H1 (cell line): ENCODE data around the gene BTBD10. TPM values are rescaled to one million over a fixed set of nuclear protein-coding genes. Genes with fewer than 3 reads are reported as not detected.

ENCODE experiments used
- CTCF ChIA-PET: fragments of 300-600 bp; sonication (Branson Sonifier 250); formaldehyde crosslinking; loops from one replicate; lab custom pipeline; 2021; ENCODE audit not compliant: partially characterized antibody; lab: Charles Lee
- POLR2A ChIA-PET: fragments of 300-600 bp; sonication (Branson Sonifier 250); formaldehyde crosslinking; loops from one replicate; lab custom pipeline; 2021; ENCODE audit warnings: inconsistent platforms; ENCODE audit not compliant: partially characterized antibody; lab: Charles Lee
- DNase-seq, 2 experiments: peaks; one replicate each; pipeline versions ENCODE4 v3.0.0 to v3.0.0-alpha.2; 2010 to 2022; ENCODE audit warnings: low spot score in 2 of 2, low read depth in 1 of 2, mixed read lengths in 1 of 2
- FAIRE-seq: peaks from 2 replicates; lab custom pipeline; 2011; peaks lifted over from hg19 to GRCh38; lab: Jason Lieb, UNC
- H2AFZ ChIP-seq: 2 replicates; pipeline ENCODE4 v1.8.1; 2012; ENCODE audit warnings: low read length, inconsistent platforms
- H2AK5ac ChIP-seq: 2 replicates; pipeline ENCODE4 v1.6.1; 2013; ENCODE audit warnings: low read depth, low read length
- H2BK120ac ChIP-seq: replicated peaks from 2 replicates; pipeline ENCODE3; 2013; ENCODE audit warnings: low read depth, low read length, inconsistent platforms
- H2BK12ac ChIP-seq: 2 replicates; pipeline ENCODE4 v1.6.1; 2013; ENCODE audit warnings: low read depth, low read length
- H2BK15ac ChIP-seq: 2 replicates; pipeline ENCODE4 v1.6.1; 2013; ENCODE audit warnings: low read length
- H2BK20ac ChIP-seq: 2 replicates; pipeline ENCODE4 v1.6.1; 2013; ENCODE audit warnings: low read length
- H2BK5ac ChIP-seq: 2 replicates; pipeline ENCODE4 v1.6.1; 2013; ENCODE audit warnings: low read depth, low read length
- H3K14ac ChIP-seq: 2 replicates; pipeline ENCODE4 v1.6.1; 2013; ENCODE audit warnings: inconsistent platforms; ENCODE audit not compliant: insufficient read length
- H3K18ac ChIP-seq: 2 replicates; pipeline ENCODE4 v1.6.1; 2013; ENCODE audit warnings: low read length; ENCODE audit errors: extremely low read depth
- H3K23ac ChIP-seq: 2 replicates; pipeline ENCODE4 v1.6.1; 2013; ENCODE audit warnings: inconsistent platforms; ENCODE audit not compliant: insufficient read length
- H3K23me2 ChIP-seq: 2 replicates; pipeline ENCODE4 v1.6.1; 2013; ENCODE audit warnings: low read depth, low read length
- H3K27ac ChIP-seq: 2 replicates; pipeline ENCODE4 v1.6.1; 2011; ENCODE audit warnings: low read depth, low read length, inconsistent platforms
- H3K27me3 ChIP-seq, 4 experiments: replicated peaks in 1 of 4; 1 replicate in 1 of 4; 2 replicates in 3 of 4; pipeline versions ENCODE4 v1.6.1 to v1.8.1; 2011 to 2013; ENCODE audit warnings: low read length in 3 of 4, mild to moderate bottlenecking in 3 of 4, inconsistent platforms in 2 of 4, mixed read lengths in 2 of 4, moderate library complexity in 1 of 4; ENCODE audit not compliant: control insufficient read depth in 3 of 4, insufficient read depth in 3 of 4; ENCODE audit errors: extremely low read depth in 1 of 4
- H3K36me3 ChIP-seq, 4 experiments: 2 replicates each; pipeline versions ENCODE4 v1.6.1 to v1.8.1; 2011 to 2013; ENCODE audit warnings: mild to moderate bottlenecking in 4 of 4, low read length in 3 of 4, moderate library complexity in 2 of 4, control low read depth in 1 of 4, inconsistent platforms in 1 of 4; ENCODE audit not compliant: insufficient read depth in 4 of 4, control insufficient read depth in 2 of 4
- H3K4ac ChIP-seq: replicated peaks from 2 replicates; pipeline ENCODE3; 2013; ENCODE audit warnings: low read length, low read depth, mixed read lengths, inconsistent platforms; ENCODE audit not compliant: insufficient read length
- H3K4me1 ChIP-seq, 4 experiments: replicated peaks in 1 of 4; 1 replicate in 1 of 4; 2 replicates in 3 of 4; pipeline versions ENCODE4 v1.6.1 to v1.8.1; 2011 to 2013; ENCODE audit warnings: low read length in 3 of 4, inconsistent platforms in 2 of 4, mixed read lengths in 1 of 4; ENCODE audit not compliant: insufficient read depth in 4 of 4, control insufficient read depth in 3 of 4
- H3K4me2 ChIP-seq, 2 experiments: 2 replicates each; pipeline versions ENCODE4 v1.6.1 to v1.8.1; 2011 to 2013; ENCODE audit warnings: low read depth in 2 of 2, low read length in 2 of 2, control low read depth in 1 of 2, inconsistent platforms in 1 of 2, mild to moderate bottlenecking in 1 of 2; ENCODE audit not compliant: insufficient read depth in 1 of 2
- H3K4me3 ChIP-seq, 4 experiments: fragments of 200-600, 300-600 bp in 1 of 4; sonication (generic), shearing (Covaris generic), sonication (Bioruptor Twin) in 1 of 4; 2 replicates each; pipeline versions ENCODE4 v1.5.1 to v1.8.1; 2011 to 2016; ENCODE audit warnings: low read length in 4 of 4, low read depth in 3 of 4, control low read depth in 2 of 4, inconsistent platforms in 2 of 4, mild to moderate bottlenecking in 2 of 4, mixed read lengths in 1 of 4, moderate library complexity in 1 of 4; ENCODE audit not compliant: insufficient read depth in 2 of 4; ENCODE audit errors: extremely low read depth in 1 of 4
- H3K56ac ChIP-seq: replicated peaks from 2 replicates; pipeline ENCODE3; 2013; ENCODE audit warnings: low read depth, mild to moderate bottlenecking, mixed read lengths, low read length, inconsistent platforms; ENCODE audit not compliant: insufficient read length
- H3K79me1 ChIP-seq: 2 replicates; pipeline ENCODE4 v1.6.1; 2013; ENCODE audit warnings: low read depth, low read length, control low read depth
- H3K79me2 ChIP-seq, 2 experiments: 2 replicates each; pipeline versions ENCODE4 v1.6.1 to v1.8.1; 2012 to 2013; ENCODE audit warnings: low read length in 2 of 2, mild to moderate bottlenecking in 2 of 2, inconsistent platforms in 1 of 2; ENCODE audit not compliant: insufficient read depth in 2 of 2, control insufficient read depth in 1 of 2
- H3K9ac ChIP-seq, 4 experiments: replicated peaks in 1 of 4; 1 replicate in 1 of 4; 2 replicates in 3 of 4; pipeline versions ENCODE4 v1.6.1 to v1.8.1; 2011 to 2013; ENCODE audit warnings: low read depth in 3 of 4, low read length in 3 of 4, control low read depth in 2 of 4, mild to moderate bottlenecking in 2 of 4, moderate library complexity in 2 of 4, inconsistent platforms in 1 of 4; ENCODE audit errors: extremely low read depth in 1 of 4
- H3K9me3 ChIP-seq, 2 experiments: 2 replicates each; pipeline versions ENCODE4 v1.6.1 to v1.8.1; 2012 to 2013; ENCODE audit warnings: mild to moderate bottlenecking in 2 of 2, moderate library complexity in 2 of 2, control low read depth in 1 of 2, inconsistent platforms in 1 of 2, low read depth in 1 of 2, low read length in 1 of 2, mixed read lengths in 1 of 2; ENCODE audit not compliant: insufficient read depth in 2 of 2
- H4K20me1 ChIP-seq, 2 experiments: replicated peaks in 1 of 2; 2 replicates each; pipeline versions ENCODE3 to v1.8.1; 2011 to 2013; ENCODE audit warnings: inconsistent platforms in 2 of 2, low read length in 2 of 2, mild to moderate bottlenecking in 1 of 2; ENCODE audit not compliant: insufficient read depth in 2 of 2, control insufficient read depth in 1 of 2
- H4K5ac ChIP-seq: 2 replicates; pipeline ENCODE4 v1.6.1; 2013; ENCODE audit warnings: low read length, low read depth, mixed read lengths, inconsistent platforms; ENCODE audit not compliant: insufficient read length
- H4K8ac ChIP-seq: 2 replicates; pipeline ENCODE4 v1.8.0; 2013; ENCODE audit warnings: mild to moderate bottlenecking, moderate library complexity, low read length, inconsistent platforms; ENCODE audit not compliant: insufficient read depth; ENCODE audit errors: extremely low read depth
- H4K91ac ChIP-seq: replicated peaks from 2 replicates; pipeline ENCODE3; 2013; ENCODE audit warnings: low read length, mixed read lengths, inconsistent platforms; ENCODE audit not compliant: insufficient read length
- CBX8 ChIP-seq: fragments of 300-800, 300-1000 bp; sonication (generic); IDR thresholded peaks from 2 replicates; pipeline ENCODE4 v1.7.1; 2016; ENCODE audit warnings: low read depth, low read length, borderline replicate concordance
- GABPA ChIP-seq: IDR thresholded peaks from 2 replicates; pipeline ENCODE4 v1.6.1; 2011; ENCODE audit warnings: mild to moderate bottlenecking, low read length, moderate library complexity, borderline replicate concordance; ENCODE audit not compliant: insufficient read depth
- RBBP5 ChIP-seq: IDR thresholded peaks from 2 replicates; pipeline ENCODE4 v1.7.1; 2012; ENCODE audit warnings: low read depth, mild to moderate bottlenecking, inconsistent platforms, low read length, moderate library complexity, borderline replicate concordance
- SIX5 ChIP-seq: IDR thresholded peaks from 2 replicates; pipeline ENCODE4 v1.6.1; 2011; ENCODE audit warnings: mild to moderate bottlenecking, low read depth, low read length
- SUZ12 ChIP-seq: fragments of 200-600 bp; sonication (generic); IDR thresholded peaks from 2 replicates; pipeline ENCODE4 v1.6.1; 2012; ENCODE audit warnings: mild to moderate bottlenecking, inconsistent platforms, low read length, moderate library complexity, mixed read lengths
- TBP ChIP-seq: IDR thresholded peaks from 2 replicates; pipeline ENCODE4 v1.6.1; 2011; ENCODE audit warnings: low read depth, low read length, improper control_type of control experiment
- ZNF274 ChIP-seq: IDR thresholded peaks from 2 replicates; pipeline ENCODE4 v1.7.0; 2012; ENCODE audit warnings: low read length, borderline replicate concordance; ENCODE audit errors: extremely low read depth
- WGBS, 2 experiments: shearing (Covaris generic) in 1 of 2; methylation state at CpG; one replicate each; pipeline versions ENCODE4 v1.1.6 to v1.1.7; 2013 to 2015; ENCODE audit warnings: low lambda C conversion rate in 2 of 2, mixed read lengths in 2 of 2, inconsistent platforms in 1 of 2, low coverage in 1 of 2, missing lambda C conversion rate in 1 of 2; ENCODE audit not compliant: insufficient replicate concordance in 2 of 2, insufficient coverage in 1 of 2, insufficient read length in 1 of 2; ENCODE audit errors: extremely low coverage in 1 of 2, missing lambda C conversion rate in 1 of 2; 5-methylcytosine and 5-hydroxymethylcytosine counted together
- polyA plus RNA-seq, 7 experiments: library from polyadenylated mRNA; depleted of rRNA in 3 of 7; stranded (reverse) in 5 of 7; unstranded in 2 of 7; fragments of >200 nt in 5 of 7; fragments of 200-250 nt in 2 of 7; gene quantifications; 1 replicate in 5 of 7; 2 replicates in 1 of 7; 4 replicates in 1 of 7; pipeline versions ENCODE4 v1.2.1 to v1.2.3, GENCODE V29; 2011 to 2013; ENCODE audit warnings: missing spikeins in 2 of 7, mixed read lengths in 2 of 7
- total RNA-seq: library from RNA; stranded (reverse); fragmentation: NEBNext Ultra II Directional; extraction: Animal tissue kit (Norgen Biotek cat#: 25700); gene quantifications from 2 replicates; pipeline ENCODE4 v1.2.1, GENCODE V29; 2021
- TF ChIP-seq, protein P1 (sequence below), 3 experiments: IDR thresholded peaks; 1 replicate in 2 of 3; 2 replicates in 1 of 3; pipeline versions ENCODE4 v1.5.1 to v1.6.1; 2011; ENCODE audit warnings: low read length in 3 of 3, mild to moderate bottlenecking in 3 of 3, inconsistent platforms in 2 of 3, low read depth in 1 of 3, moderate library complexity in 1 of 3; ENCODE audit not compliant: insufficient read depth in 1 of 3; ENCODE audit errors: control extremely low read depth in 1 of 3

BTBD10 gene
- total and polyA plus RNA-seq, 2 of the 8 experiments (the other 6 are each of a cell fraction or from before 2014, with no cell fraction given), result 13.8 to 22.2 TPM

DNA sequence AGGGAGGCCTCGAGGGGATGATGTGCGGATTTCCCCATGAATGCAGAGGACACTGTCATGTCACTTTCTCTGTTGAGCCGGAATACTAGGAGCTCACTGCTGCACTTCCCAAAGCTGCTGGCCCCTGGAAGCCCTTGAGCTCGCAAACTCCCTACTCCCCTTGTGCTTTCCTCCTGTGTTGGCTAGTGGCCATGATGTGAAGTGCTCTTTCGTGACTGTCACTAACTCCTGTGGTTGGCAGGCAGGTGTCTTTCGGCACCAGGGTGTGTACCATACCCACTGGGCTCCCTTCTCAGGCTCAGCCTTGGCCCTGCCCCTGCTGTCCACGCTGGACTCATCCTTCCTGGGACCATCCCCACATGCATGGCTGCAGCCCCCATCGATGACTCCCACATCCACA is 86.2 kb downstream of the BTBD10 start:
- Histone ChIP-seq H2BK20ac (no peak overlapping the region), H4K8ac (no peak overlapping the region), H3K79me2 (no peaks in the 10 kb centered on the region), H3K9me3 (no peaks in the 10 kb centered on the region), H2BK15ac (no peak overlapping the region), H3K18ac (no peak overlapping the region), H3K9ac (no peak overlapping the region), H4K91ac (no peak overlapping the region), H2BK12ac (no peak overlapping the region), H3K4ac (no peak overlapping the region), H3K4me1 (no peaks in the 10 kb centered on the region; a peak in 1 of 7 replicates), H3K27ac (no peak overlapping the region), H3K36me3 (no peaks in the 10 kb centered on the region; a peak in 1 of 8 replicates), H3K4me2 (no peak overlapping the region), H2AK5ac (no peak overlapping the region), H4K20me1 (no peaks in the 10 kb centered on the region), H3K23ac (no peak overlapping the region), H3K27me3 (no peaks in the 10 kb centered on the region), H3K14ac (no peak overlapping the region), H4K5ac (no peak overlapping the region), H3K4me3 (no peak overlapping the region), H3K79me1 (no peaks in the 10 kb centered on the region), H2BK120ac (no peak overlapping the region), H2BK5ac (no peak overlapping the region; the same call in 1 of the 2 replicates), H3K56ac (no peak overlapping the region), H2AFZ (no peak overlapping the region), H3K23me2 (no peaks in the 10 kb centered on the region)
- DNase-seq (no peak), FAIRE-seq (no peak)
- POLR2A ChIA-PET, result interaction anchor here (1.3 kb wide), 1 partner anchor 25 kb away, joined by 3 read pairs; no protein-coding TSS in a partner anchor
- TF ChIP-seq GABPA (no peak), TBP (no peak), ZNF274 (no peak), SIX5 (no peak), SUZ12 (no peak), CBX8 (no peak), RBBP5 (no peak)
- TF ChIP-seq, protein P1, sequence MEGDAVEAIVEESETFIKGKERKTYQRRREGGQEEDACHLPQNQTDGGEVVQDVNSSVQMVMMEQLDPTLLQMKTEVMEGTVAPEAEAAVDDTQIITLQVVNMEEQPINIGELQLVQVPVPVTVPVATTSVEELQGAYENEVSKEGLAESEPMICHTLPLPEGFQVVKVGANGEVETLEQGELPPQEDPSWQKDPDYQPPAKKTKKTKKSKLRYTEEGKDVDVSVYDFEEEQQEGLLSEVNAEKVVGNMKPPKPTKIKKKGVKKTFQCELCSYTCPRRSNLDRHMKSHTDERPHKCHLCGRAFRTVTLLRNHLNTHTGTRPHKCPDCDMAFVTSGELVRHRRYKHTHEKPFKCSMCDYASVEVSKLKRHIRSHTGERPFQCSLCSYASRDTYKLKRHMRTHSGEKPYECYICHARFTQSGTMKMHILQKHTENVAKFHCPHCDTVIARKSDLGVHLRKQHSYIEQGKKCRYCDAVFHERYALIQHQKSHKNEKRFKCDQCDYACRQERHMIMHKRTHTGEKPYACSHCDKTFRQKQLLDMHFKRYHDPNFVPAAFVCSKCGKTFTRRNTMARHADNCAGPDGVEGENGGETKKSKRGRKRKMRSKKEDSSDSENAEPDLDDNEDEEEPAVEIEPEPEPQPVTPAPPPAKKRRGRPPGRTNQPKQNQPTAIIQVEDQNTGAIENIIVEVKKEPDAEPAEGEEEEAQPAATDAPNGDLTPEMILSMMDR (IDR thresholded peaks at IDR 0.05; ENCODE audit: control extremely low read depth in 1 of 3, insufficient read depth in 1 of 3, low read depth in 1 of 3, low read length in 3 of 3), result no peak
- 87% methylated on average over 8 of the region's 8 CpGs; no CpG with 5 or more reads in 1 of the 2 experiments for WGBS, 2 experiments
- CTCF ChIA-PET, result interaction anchor here (1.0 to 2.2 kb wide), 3 partner anchors 9 to 23 kb away, joined by 5 to 8 read pairs (median 5); no protein-coding TSS in a partner anchor
